ENCODE measurements around the gene DNAH14. TPM values are rescaled to one million over a fixed set of nuclear protein-coding genes. Genes with fewer than 3 reads are reported as not detected.

DNAH14 gene
- total RNA-seq, 1 experiment from 2014 or later: 39.7 TPM

- Mint-ChIP-seq H3K27ac (0 out of 7 replicates have a peak overlapping the region, but pooled peaks of 1 of the 3 experiments have one; percentile 10), H3K4me3 (no peak overlapping the region; a peak in 1 of 5 replicates)
These were observed 494.0 kb downstream of the DNAH14 start for GRCh38 chr1:225423518-225423855.

More at GRCh38 chr1:225423518-225423855, 494.0 kb downstream of the DNAH14 start:
- Mint-ChIP-seq H3K36me3 (ENCODE audit: insufficient read depth in 1 of 3, low read depth in 3 of 3) (peaks cover 8 to 13% (median 12%) of the 10 kb centered on the region in 3 experiments; a peak in 6 of 7 replicates), H3K9me3 (no peaks in the 10 kb centered on the region), H3K4me1 (peaks cover 43 to 45% of the 10 kb centered on the region in 2 experiments), H3K27me3 (ENCODE audit: low read depth) (peaks cover 6% of the 10 kb centered on the region; the same call in 1 of the 2 replicates)
- Histone ChIP-seq H3K79me2 (ENCODE audit: insufficient read depth, low read length) (peaks cover 31% of the 10 kb centered on the region), H2BK15ac (ENCODE audit: low read depth, low read length) (no peak overlapping the region), H2AK5ac (ENCODE audit: insufficient read length, low read length) (no peak overlapping the region), H3K9me3 (ENCODE audit: control insufficient read depth, low read depth, low read length) (no peaks in the 10 kb centered on the region), H3K23me2 (ENCODE audit: insufficient read length, low read depth, low read length, poor library complexity, severe bottlenecking) (peaks cover 13% of the 10 kb centered on the region), H2BK120ac (ENCODE audit: low read depth, low read length, poor library complexity, severe bottlenecking) (no peak overlapping the region), H3K79me1 (ENCODE audit: insufficient read depth, low read depth, low read length, poor library complexity, severe bottlenecking) (peaks cover 5% of the 10 kb centered on the region), H3K27me3 (ENCODE audit: insufficient read depth, low read length) (no peaks in the 10 kb centered on the region), H3K4ac (ENCODE audit: low read depth, low read length) (no peak overlapping the region), H3K9ac (ENCODE audit: extremely low read depth, insufficient read length, low read length) (peak overlapping the region; percentile 38), H3K4me2 (ENCODE audit: insufficient read depth, insufficient read length, low read length) (no peak overlapping the region), H4K8ac (replicated peaks; ENCODE audit: insufficient read length, low read depth, low read length) (no peak overlapping the region), H4K20me1 (ENCODE audit: control insufficient read depth, insufficient read depth, insufficient read length) (no peaks in the 10 kb centered on the region), H3K4me1 (ENCODE audit: insufficient read depth, low read length) (peaks cover 15% of the 10 kb centered on the region; the same call in 1 of the 2 replicates), H2AFZ (ENCODE audit: low read length) (no peak overlapping the region), H3K23ac (ENCODE audit: insufficient read length, low read depth, low read length) (no peak overlapping the region), H2BK12ac (ENCODE audit: insufficient read length, low read depth, low read length) (no peak overlapping the region), H3K14ac (ENCODE audit: insufficient read depth, low read length) (no peak overlapping the region), H3K27ac (ENCODE audit: insufficient read length, low read depth, low read length) (no peak overlapping the region), H2BK20ac (ENCODE audit: low read depth, low read length, poor library complexity, severe bottlenecking) (no peak overlapping the region), H3K18ac (ENCODE audit: insufficient read length, low read depth, low read length) (no peak overlapping the region), H4K5ac (ENCODE audit: insufficient read length, low read depth, low read length) (no peak overlapping the region), H4K91ac (ENCODE audit: insufficient read length, low read depth, low read length) (no peak overlapping the region), H2BK5ac (ENCODE audit: insufficient read length, low read length) (no peak overlapping the region), H3K56ac (ENCODE audit: insufficient read length, low read depth, low read length) (no peak overlapping the region), H3T11ph (ENCODE audit: low read length) (no peak overlapping the region)
- TF ChIP-seq CTCF (conservative IDR thresholded peaks at IDR 0.05): no peak
- no CpG with 5 or more reads among the region's 2 CpGs for WGBS (ENCODE audit: extremely low coverage, insufficient read length, low lambda C conversion rate)
- DNase-seq: no peak
